ENCODE results near the gene CEP295NL.

DNA sequence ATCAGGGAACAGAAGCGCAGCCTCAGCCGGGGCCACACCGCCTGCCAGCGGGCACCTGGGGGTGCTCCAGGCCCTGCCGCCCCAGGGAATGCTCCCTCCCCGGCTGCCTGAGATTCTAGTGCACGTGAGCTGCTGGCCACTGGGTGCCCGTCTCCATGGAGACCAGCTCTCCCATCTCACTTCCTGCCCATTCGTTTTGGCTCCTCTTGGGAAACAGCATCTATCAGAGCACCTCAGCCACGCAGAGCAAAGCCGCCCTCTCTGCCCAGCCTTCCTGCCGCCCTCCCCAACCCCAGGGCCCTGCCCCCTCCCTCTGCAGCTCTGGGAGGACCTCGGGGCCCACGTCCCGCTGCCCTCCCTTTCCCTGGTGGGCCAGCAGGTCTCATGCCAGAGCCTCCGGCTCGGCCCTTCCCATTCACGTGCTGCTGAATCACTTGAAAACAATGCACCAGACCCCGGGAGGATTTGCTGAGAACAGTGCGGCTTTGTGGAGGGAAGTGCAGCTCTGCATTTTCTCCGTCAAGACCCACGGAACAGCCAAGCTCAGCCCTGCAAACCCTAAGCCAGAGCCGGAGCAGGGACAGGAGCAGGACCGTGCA, 19.4 kb downstream of the CEP295NL start:
- TF ChIP-seq POLR2A (IDR thresholded peaks at IDR 0.05; ENCODE audit: low read depth, low read length) (no peak), POLR2AphosphoS5 (IDR thresholded peaks at IDR 0.05; ENCODE audit: low read depth, low read length) (no peak), TAF1 (IDR thresholded peaks at IDR 0.05; ENCODE audit: low read depth, low read length) (no peak)
